Activated naive CD4-positive, alpha-beta T cell treated with anti-CD3 and anti-CD28 coated beads for 36 hours (primary cell): ENCODE measurements around the gene PARS2. TPM values are rescaled to one million over a fixed set of nuclear protein-coding genes. Genes with fewer than 3 reads are reported as not detected.

Source experiments
- CTCF ChIA-PET: fragments of 350-600 bp; sonication (Branson Sonifier 250); formaldehyde crosslinking; loops from one replicate; lab custom pipeline; 2021; ENCODE audit warnings: antibody characterized with exemption; lab: Charles Lee
- DNase-seq: peaks from one replicate; pipeline ENCODE4 v3.0.0-alpha.2; 2020
- H3K27ac Mint-ChIP-seq: one replicate; pipeline ENCODE4 v1.8.0; 2021; ENCODE audit warnings: mild to moderate bottlenecking, mixed read lengths
- H3K27me3 Mint-ChIP-seq: one replicate; pipeline ENCODE4 v1.8.0; 2021; ENCODE audit warnings: low read depth, mixed read lengths
- H3K36me3 Mint-ChIP-seq: one replicate; pipeline ENCODE4 v1.8.0; 2021; ENCODE audit warnings: low read depth, mixed read lengths
- H3K4me1 Mint-ChIP-seq: one replicate; pipeline ENCODE4 v1.8.0; 2021; ENCODE audit warnings: low read depth, mixed read lengths
- H3K4me3 Mint-ChIP-seq: one replicate; pipeline ENCODE4 v1.8.0; 2021; ENCODE audit warnings: mild to moderate bottlenecking, moderate library complexity, mixed read lengths
- H3K9me3 Mint-ChIP-seq: one replicate; pipeline ENCODE4 v1.8.0; 2021; ENCODE audit warnings: mixed read lengths
- intact Hi-C: fragments of 100-400 bp; cut with micrococcal nuclease; formaldehyde crosslinking; loops from one replicate; pipeline ENCODE4 v1.15.1; 2023
- total RNA-seq, 2 experiments: library from RNA; stranded (reverse); gene quantifications; one replicate each; pipeline ENCODE4 v1.2.3, GENCODE V29; 2021

PARS2 gene
- total RNA-seq, 2 experiments from 2014 or later, result 3.0 to 3.1 TPM

GRCh38 chr1:54806931-54807611 lies 42.7 kb upstream of the PARS2 start:
- CTCF ChIA-PET, result interaction anchor here (1.1 to 1.7 kb wide), 3 partner anchors 15 to 189 kb away, joined by 3 to 6 read pairs (median 3); no protein-coding TSS in a partner anchor
- H3K27me3 Mint-ChIP-seq, result no peaks in the 10 kb centered on the region
- peaks cover 15% of the 10 kb centered on the region for H3K4me1 Mint-ChIP-seq
- H3K36me3 Mint-ChIP-seq, result no peaks in the 10 kb centered on the region
- no peak overlapping the region for H3K27ac Mint-ChIP-seq
- no peak overlapping the region for H3K4me3 Mint-ChIP-seq
- H3K9me3 Mint-ChIP-seq, result no peaks in the 10 kb centered on the region
- intact Hi-C loops, result no loop called here
- DNase-seq, result no peak

GRCh38 chr1:54805981-54806381 lies 41.7 kb upstream of the PARS2 start:
- no peaks in the 10 kb centered on the region for H3K36me3 Mint-ChIP-seq
- no peaks in the 10 kb centered on the region for H3K27me3 Mint-ChIP-seq
- no peak overlapping the region for H3K4me3 Mint-ChIP-seq
- H3K27ac Mint-ChIP-seq, result no peak overlapping the region
- CTCF ChIA-PET, result interaction anchor here (1.6 kb wide), 1 partner anchor 190 kb away, joined by 3 read pairs; no protein-coding TSS in a partner anchor
- intact Hi-C loops, result no loop called here
- no peak for DNase-seq
- no peaks in the 10 kb centered on the region for H3K9me3 Mint-ChIP-seq
- H3K4me1 Mint-ChIP-seq, result peaks cover 21% of the 10 kb centered on the region

- no peaks in the 10 kb centered on the region for H3K9me3 Mint-ChIP-seq
- CTCF ChIA-PET, result interaction anchor here (1.6 kb wide), 1 partner anchor 191 kb away, joined by 3 read pairs; no protein-coding TSS in a partner anchor
- intact Hi-C loops, result no loop called here
- no peaks in the 10 kb centered on the region for H3K27me3 Mint-ChIP-seq
- no peak for DNase-seq
- H3K4me3 Mint-ChIP-seq, result no peak overlapping the region
- H3K27ac Mint-ChIP-seq, result no peak overlapping the region
- no peaks in the 10 kb centered on the region for H3K36me3 Mint-ChIP-seq
- H3K4me1 Mint-ChIP-seq, result peaks cover 21% of the 10 kb centered on the region
Observed at GRCh38 chr1:54805466-54805865, 41.1 kb upstream of the PARS2 start.

GRCh38 chr1:54804471-54805132 lies 40.3 kb upstream of the PARS2 start:
- no peaks in the 10 kb centered on the region for H3K27me3 Mint-ChIP-seq
- no peak overlapping the region for H3K4me3 Mint-ChIP-seq
- no peak overlapping the region for H3K27ac Mint-ChIP-seq
- no peaks in the 10 kb centered on the region for H3K9me3 Mint-ChIP-seq
- CTCF ChIA-PET, result interaction anchor here (1.6 to 6.8 kb wide), 3 partner anchors 9 to 133 kb away, joined by 3 to 45 read pairs (median 8); no protein-coding TSS in a partner anchor
- no peaks in the 10 kb centered on the region for H3K36me3 Mint-ChIP-seq
- intact Hi-C loops, result loop anchor here (5.0 kb wide), 3 partner anchors 83 to 857 kb away; partner anchors contain the start of genes BSND, DHCR24, IFT25 and LRRC42
- peak; percentile 54 for DNase-seq
- H3K4me1 Mint-ChIP-seq, result peaks cover 28% of the 10 kb centered on the region

GRCh38 chr1:54803761-54804470 lies 39.6 kb upstream of the PARS2 start:
- H3K4me1 Mint-ChIP-seq, result peaks cover 34% of the 10 kb centered on the region
- CTCF ChIA-PET, result interaction anchor here (1.6 to 6.8 kb wide), 3 partner anchors 8 to 132 kb away, joined by 3 to 45 read pairs (median 8); no protein-coding TSS in a partner anchor

GRCh38 chr1:54800899-54801759 lies 36.8 kb upstream of the PARS2 start, which contains the start of gene TTC22:
TTC22 (minus strand) TSS chr1:54801323; CDS start chr1:54801163, 160 bp downstream.
- DNase-seq, result peak; percentile 86
- Mint-ChIP-seq H3K27ac (peak within 1 kb of the TSS; percentile 91), H3K4me1 (peaks cover 55% of the 10 kb centered on the region), H3K9me3 (no peaks in the 10 kb centered on the region), H3K27me3 (no peaks in the 10 kb centered on the region), H3K36me3 (peaks cover 2% of the 10 kb centered on the region), H3K4me3 (peak within 1 kb of the TSS; percentile 90)
- intact Hi-C loops, result loop anchor here (2.0 to 5.0 kb wide), 4 partner anchors 86 to 854 kb away; partner anchors contain the start of genes BSND, DHCR24, IFT25 and LRRC42
- CTCF ChIA-PET, result interaction anchor here (0.5 to 6.8 kb wide), 29 partner anchors 9 to 941 kb away, joined by 3 to 45 read pairs (median 3); no protein-coding TSS in a partner anchor

More at GRCh38 chr1:54803761-54804470, 39.6 kb upstream of the PARS2 start:
- Mint-ChIP-seq H3K9me3 (no peaks in the 10 kb centered on the region), H3K4me3 (no peak overlapping the region), H3K27ac (peak overlapping the region; percentile 18), H3K36me3 (no peaks in the 10 kb centered on the region), H3K27me3 (no peaks in the 10 kb centered on the region)
- intact Hi-C loops, result loop anchor here (5.0 kb wide), 3 partner anchors 83 to 857 kb away; partner anchors contain the start of genes BSND, DHCR24, IFT25 and LRRC42
- DNase-seq, result peak; percentile 25

GRCh38 chr1:54800041-54800898 lies 35.9 kb upstream of the PARS2 start:
- peaks cover 2% of the 10 kb centered on the region for H3K36me3 Mint-ChIP-seq
- CTCF ChIA-PET, result interaction anchor here (0.6 to 6.8 kb wide), 21 partner anchors 10 to 940 kb away, joined by 3 to 45 read pairs (median 3); no protein-coding TSS in a partner anchor
- no peaks in the 10 kb centered on the region for H3K9me3 Mint-ChIP-seq
- no peaks in the 10 kb centered on the region for H3K27me3 Mint-ChIP-seq
- peaks cover 59% of the 10 kb centered on the region for H3K4me1 Mint-ChIP-seq
- peak overlapping the region; percentile 91 for H3K27ac Mint-ChIP-seq
- DNase-seq, result no peak
- peak overlapping the region; percentile 90 for H3K4me3 Mint-ChIP-seq
- intact Hi-C loops, result loop anchor here (2.0 to 5.0 kb wide), 4 partner anchors 87 to 853 kb away; partner anchors contain the start of genes BSND, DHCR24, IFT25 and LRRC42

GRCh38 chr1:54798769-54799641 lies 34.7 kb upstream of the PARS2 start:
- peak; percentile 81 for DNase-seq
- H3K9me3 Mint-ChIP-seq, result no peaks in the 10 kb centered on the region
- peak overlapping the region; percentile 91 for H3K27ac Mint-ChIP-seq
- H3K4me3 Mint-ChIP-seq, result peak overlapping the region; percentile 77
- H3K27me3 Mint-ChIP-seq, result no peaks in the 10 kb centered on the region
- CTCF ChIA-PET, result interaction anchor here (0.8 to 6.8 kb wide), 4 partner anchors 9 to 310 kb away, joined by 3 to 45 read pairs (median 3); no protein-coding TSS in a partner anchor
- intact Hi-C loops, result loop anchor here (1.0 to 10.0 kb wide), 12 partner anchors 35 to 960 kb away; partner anchors contain the start of genes CYB5RL, MRPL37, NDC1 and PARS2
- peaks cover 61% of the 10 kb centered on the region for H3K4me1 Mint-ChIP-seq
- peaks cover 2% of the 10 kb centered on the region for H3K36me3 Mint-ChIP-seq

- intact Hi-C loops, result loop anchor here (2.0 to 10.0 kb wide), 6 partner anchors 255 to 959 kb away; partner anchors contain the start of genes NDC1 and USP24
- Mint-ChIP-seq H3K27me3 (no peaks in the 10 kb centered on the region), H3K9me3 (no peaks in the 10 kb centered on the region), H3K4me1 (peaks cover 58% of the 10 kb centered on the region), H3K27ac (peak overlapping the region; percentile 91), H3K4me3 (no peak overlapping the region), H3K36me3 (peaks cover 2% of the 10 kb centered on the region)
- DNase-seq, result peak; percentile 29
- CTCF ChIA-PET, result interaction anchor here (1.4 to 6.8 kb wide), 2 partner anchors 8 to 12 kb away, joined by 3 to 45 read pairs; no protein-coding TSS in a partner anchor
Observed at GRCh38 chr1:54798206-54798605, 33.9 kb upstream of the PARS2 start.
